ENCODE data around the gene SF3B1.

- TF ChIP-seq CTCF (IDR thresholded peaks at IDR 0.05) (no peak), POLR2A (IDR thresholded peaks at IDR 0.05) (no peak)
Observed at GRCh38 chr2:197455428-197455827, 20.6 kb upstream of the SF3B1 start.
